HCT116 (cell line): ENCODE results near the gene CAPN10.

Experiments
- CTCF ChIP-seq, 3 experiments: fragments of 200-600 bp in 1 of 3; sonication (generic) in 1 of 3; IDR thresholded peaks in 2 of 3; conservative IDR thresholded peaks in 1 of 3; 2 replicates each; pipeline ENCODE4 v1.5.1; 2012 to 2017; ENCODE audit warnings: low read depth in 2 of 3, low read length in 2 of 3, antibody characterized with exemption in 1 of 3, borderline replicate concordance in 1 of 3, control low read depth in 1 of 3, mild to moderate bottlenecking in 1 of 3, mixed read lengths in 1 of 3, mixed run types in 1 of 3, moderate library complexity in 1 of 3; ENCODE audit not compliant: insufficient read depth in 1 of 3
- EZH2phosphoT487 ChIP-seq: fragments of 200-600 bp; IDR thresholded peaks from 2 replicates; pipeline ENCODE4 v1.6.1; 2018; ENCODE audit warnings: antibody characterized with exemption, borderline replicate concordance
- POLR2A ChIP-seq: IDR thresholded peaks from 2 replicates; pipeline ENCODE4 v1.7.0; 2011; ENCODE audit warnings: borderline replicate concordance; ENCODE audit not compliant: insufficient read depth, insufficient read length; ENCODE audit errors: extremely low read depth
- TCF7L2 ChIP-seq: IDR thresholded peaks from 2 replicates; pipeline ENCODE4 v1.7.0; 2011; ENCODE audit warnings: borderline replicate concordance, inconsistent platforms; ENCODE audit not compliant: insufficient read depth, insufficient read length; ENCODE audit errors: extremely low read depth
- YY1 ChIP-seq: IDR thresholded peaks from 2 replicates; pipeline ENCODE4 v1.6.1; 2011; ENCODE audit warnings: low read length, low read depth, moderate library complexity, mild to moderate bottlenecking; ENCODE audit not compliant: insufficient replicate concordance; ENCODE audit errors: extremely low read depth
- TF ChIP-seq, protein P1 (sequence below): IDR thresholded peaks from 2 replicates; pipeline ENCODE4 v1.6.1; 2011; ENCODE audit warnings: mild to moderate bottlenecking, low read length, moderate library complexity; ENCODE audit not compliant: insufficient replicate concordance; ENCODE audit errors: extremely low read depth

GRCh38 chr2:240603081-240603835 is 16.7 kb downstream of the CAPN10 start:
- TF ChIP-seq YY1 (no peak), CTCF (IDR thresholded peaks at IDR 0.05 in 2 of 3, conservative IDR thresholded peaks at IDR 0.05 in 1 of 3; ENCODE audit: borderline replicate concordance in 1 of 3, insufficient read depth in 1 of 3, low read depth in 2 of 3, low read length in 2 of 3) (no peak), TCF7L2 (no peak), POLR2A (no peak), EZH2phosphoT487 (no peak)
- TF ChIP-seq, protein P1, sequence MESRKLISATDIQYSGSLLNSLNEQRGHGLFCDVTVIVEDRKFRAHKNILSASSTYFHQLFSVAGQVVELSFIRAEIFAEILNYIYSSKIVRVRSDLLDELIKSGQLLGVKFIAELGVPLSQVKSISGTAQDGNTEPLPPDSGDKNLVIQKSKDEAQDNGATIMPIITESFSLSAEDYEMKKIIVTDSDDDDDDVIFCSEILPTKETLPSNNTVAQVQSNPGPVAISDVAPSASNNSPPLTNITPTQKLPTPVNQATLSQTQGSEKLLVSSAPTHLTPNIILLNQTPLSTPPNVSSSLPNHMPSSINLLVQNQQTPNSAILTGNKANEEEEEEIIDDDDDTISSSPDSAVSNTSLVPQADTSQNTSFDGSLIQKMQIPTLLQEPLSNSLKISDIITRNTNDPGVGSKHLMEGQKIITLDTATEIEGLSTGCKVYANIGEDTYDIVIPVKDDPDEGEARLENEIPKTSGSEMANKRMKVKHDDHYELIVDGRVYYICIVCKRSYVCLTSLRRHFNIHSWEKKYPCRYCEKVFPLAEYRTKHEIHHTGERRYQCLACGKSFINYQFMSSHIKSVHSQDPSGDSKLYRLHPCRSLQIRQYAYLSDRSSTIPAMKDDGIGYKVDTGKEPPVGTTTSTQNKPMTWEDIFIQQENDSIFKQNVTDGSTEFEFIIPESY, result no peak
